Dermis microvascular lymphatic vessel endothelial cell (primary cell): ENCODE measurements around the gene BDKRB2. TPM values are rescaled to one million over a fixed set of nuclear protein-coding genes. Genes with fewer than 3 reads are reported as not detected.
"Not testable (repeated sequence)": the region's sequence is repeated elsewhere in the genome, so short reads cannot be mapped to it uniquely, and the experiment has no call there.

ENCODE experiments used
- DNase-seq, 2 donors: peaks; one replicate each; pipeline versions ENCODE4 v3.0.0 to v3.0.0-alpha.2; 2010; ENCODE audit warnings: low read depth in 2 of 2
- total RNA-seq: library from RNA; depleted of rRNA; stranded (reverse); fragments of >200 nt; gene quantifications from 2 replicates; pipeline ENCODE4 v1.2.1, GENCODE V29; 2014

The BDKRB2 gene
- total RNA-seq, 1 donor from 2014 or later, result 0.26 TPM

DNA sequence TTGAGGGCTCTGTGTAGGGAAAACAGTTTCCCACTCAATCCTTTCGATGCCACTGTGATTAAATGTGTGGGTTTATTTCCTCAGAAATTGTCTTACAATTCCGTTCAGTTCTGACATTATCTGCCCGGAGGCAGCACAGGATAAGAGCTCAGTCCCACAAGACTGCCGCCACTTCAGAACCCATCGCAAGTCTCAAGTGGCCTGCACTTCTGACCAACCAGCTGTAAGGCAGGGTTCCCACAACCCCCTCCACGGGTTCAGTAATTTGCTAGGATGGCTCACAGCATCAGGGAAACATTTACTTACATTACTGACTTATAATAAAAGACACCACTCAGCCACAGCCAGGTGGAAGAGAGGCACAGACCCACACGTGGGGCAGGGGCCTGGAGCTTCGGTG, 17.2 kb downstream of the BDKRB2 start:
- no peak for DNase-seq

DNA sequence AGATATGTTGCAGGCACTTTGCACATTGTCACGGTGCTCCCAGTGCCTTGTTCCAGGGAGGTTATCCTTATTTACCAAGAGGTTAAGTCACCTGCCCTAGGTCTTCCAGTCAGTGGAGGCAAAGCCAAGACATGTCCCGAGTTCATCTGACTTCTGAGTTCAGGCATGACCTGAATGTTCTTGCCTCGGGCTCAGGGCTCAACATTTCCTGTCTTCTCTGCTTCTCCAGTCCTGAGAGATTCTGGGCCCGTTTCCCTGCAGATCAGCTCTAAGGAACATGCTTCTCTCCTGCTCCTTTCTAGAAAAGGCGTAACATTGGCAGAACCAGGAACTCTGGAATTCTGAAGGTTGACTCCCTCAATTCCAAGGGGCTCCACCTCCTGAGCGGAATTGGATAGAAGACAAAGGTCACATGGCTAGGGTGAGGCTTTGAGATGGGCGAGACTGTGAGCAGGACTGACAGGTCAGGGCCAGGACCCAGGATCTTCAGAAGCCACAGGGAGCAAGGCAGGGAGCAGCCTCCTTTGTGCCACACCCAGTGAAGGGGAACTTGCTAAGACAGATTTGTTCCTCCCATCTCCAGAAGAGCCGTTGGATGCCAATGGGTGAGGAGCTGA, 19.9 kb downstream of the BDKRB2 start:
- no peak for DNase-seq

GRCh38 chr14:96225213-96225612, 20.6 kb downstream of the BDKRB2 start:
- DNase-seq, result no peak

- no peak for DNase-seq
Observed at GRCh38 chr14:96225745-96226151, 21.1 kb downstream of the BDKRB2 start.

- no peak for DNase-seq
Observed at GRCh38 chr14:96227428-96227827, 22.8 kb downstream of the BDKRB2 start.

- DNase-seq, result no peak
Observed at GRCh38 chr14:96229315-96229714, 24.7 kb downstream of the BDKRB2 start.

- DNase-seq, result no peak
Observed at GRCh38 chr14:96231056-96231455, 26.4 kb downstream of the BDKRB2 start.

DNA sequence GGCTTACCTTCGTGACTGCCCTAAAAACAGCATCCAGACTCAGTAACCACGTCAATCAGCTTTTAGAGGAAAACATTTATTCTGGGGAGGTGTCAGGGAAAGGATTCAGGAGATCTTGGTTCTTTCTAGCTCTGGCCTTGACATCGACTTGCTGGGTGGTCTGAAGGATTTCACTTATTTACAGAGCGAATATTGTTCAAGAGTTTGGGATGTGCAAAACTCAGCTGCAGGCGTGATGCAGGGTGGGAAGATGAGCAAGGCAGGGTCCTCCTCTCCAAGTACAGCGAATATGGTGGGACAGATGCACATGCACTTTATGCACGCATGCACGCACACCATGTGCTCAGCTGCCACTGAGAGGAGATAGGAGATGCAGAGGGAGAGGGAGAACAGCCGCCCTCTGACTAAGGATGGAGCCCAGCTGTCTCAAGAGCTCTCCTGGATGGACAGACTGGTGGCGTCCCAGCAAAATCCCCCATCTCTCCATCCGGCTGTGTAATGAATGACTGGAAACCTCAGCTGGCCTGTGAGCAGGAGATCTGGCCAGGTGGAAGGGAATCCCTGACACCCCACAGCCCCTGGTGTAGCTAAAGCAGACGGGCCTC, 27.0 kb downstream of the BDKRB2 start:
- no peak for DNase-seq

GRCh38 chr14:96232506-96232905, 27.9 kb downstream of the BDKRB2 start:
- no peak for DNase-seq

DNA sequence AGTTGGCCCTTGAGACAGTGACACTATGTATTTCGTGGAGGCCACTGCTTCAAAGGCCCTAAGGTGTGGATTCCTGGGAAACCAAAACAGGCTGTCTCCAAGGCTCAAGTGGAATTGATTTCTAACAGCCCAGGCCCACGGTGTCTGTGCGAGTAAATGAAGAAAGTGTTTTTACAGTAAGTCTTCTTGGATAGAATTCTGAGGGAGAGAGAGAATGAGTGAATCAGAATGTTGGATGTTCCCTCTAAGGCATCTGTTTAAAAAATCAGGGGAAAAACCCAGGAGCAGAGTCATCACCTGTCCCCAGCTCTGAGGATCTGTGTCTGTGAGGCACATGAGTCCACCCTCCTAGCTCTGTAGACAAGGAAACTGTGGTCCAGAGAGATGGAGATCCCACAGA, 29.0 kb downstream of the BDKRB2 start:
- no peak for DNase-seq

- no peak for DNase-seq
Observed at GRCh38 chr14:96235426-96235825, 30.8 kb downstream of the BDKRB2 start.

- DNase-seq, result no peak
Observed at GRCh38 chr14:96237641-96238040, 33.0 kb downstream of the BDKRB2 start.

DNA sequence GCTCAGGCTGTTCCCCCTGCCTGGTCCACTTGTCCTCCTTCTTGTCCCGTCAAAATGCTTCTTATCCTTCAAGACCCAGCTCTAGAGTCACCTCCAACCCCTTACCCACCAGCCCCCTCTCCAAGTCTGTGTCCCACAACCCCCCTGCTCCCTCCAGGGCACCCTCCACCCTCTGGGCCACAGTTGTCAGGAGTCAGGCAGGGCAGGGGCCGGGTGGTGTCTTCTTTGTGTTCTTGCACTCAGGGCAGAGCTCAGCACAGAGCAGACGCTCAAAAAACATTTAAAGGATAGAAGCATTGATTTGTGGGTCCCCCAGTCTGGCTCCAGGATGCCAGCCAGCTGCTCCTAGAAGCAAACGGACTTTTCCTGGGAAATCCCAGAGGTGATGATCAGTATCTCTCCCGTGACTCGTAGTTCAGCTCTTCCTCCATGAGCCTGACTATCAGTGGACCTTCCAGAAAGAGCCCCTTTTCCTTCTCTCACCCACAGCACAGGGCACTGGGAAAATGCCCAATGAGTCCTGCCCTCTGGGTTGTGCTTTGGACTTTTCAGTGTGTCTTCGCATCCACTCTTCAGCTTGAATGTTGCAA, 34.1 kb downstream of the BDKRB2 start:
- DNase-seq, result no peak

DNA sequence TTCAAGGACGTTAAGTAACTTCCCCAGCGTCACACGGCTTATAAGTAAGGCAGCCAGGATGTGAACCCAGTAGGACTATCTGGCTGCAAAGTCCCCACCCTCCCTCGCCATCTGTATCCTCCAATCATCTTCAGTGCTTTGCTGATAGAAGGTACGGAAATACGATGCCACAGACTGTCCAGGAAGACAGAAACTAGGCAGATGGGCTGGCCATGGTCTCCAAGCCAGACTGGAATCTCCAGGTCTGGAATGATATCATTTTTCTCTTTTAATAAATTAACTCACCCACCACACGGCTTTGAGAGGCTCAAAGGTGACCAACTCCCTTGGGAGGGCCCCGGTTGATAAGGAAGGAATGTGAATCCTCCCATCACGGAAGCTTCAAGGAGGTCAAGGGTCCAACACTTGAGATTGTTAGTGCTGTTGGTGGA, 35.1 kb downstream of the BDKRB2 start:
- no peak for DNase-seq

DNA sequence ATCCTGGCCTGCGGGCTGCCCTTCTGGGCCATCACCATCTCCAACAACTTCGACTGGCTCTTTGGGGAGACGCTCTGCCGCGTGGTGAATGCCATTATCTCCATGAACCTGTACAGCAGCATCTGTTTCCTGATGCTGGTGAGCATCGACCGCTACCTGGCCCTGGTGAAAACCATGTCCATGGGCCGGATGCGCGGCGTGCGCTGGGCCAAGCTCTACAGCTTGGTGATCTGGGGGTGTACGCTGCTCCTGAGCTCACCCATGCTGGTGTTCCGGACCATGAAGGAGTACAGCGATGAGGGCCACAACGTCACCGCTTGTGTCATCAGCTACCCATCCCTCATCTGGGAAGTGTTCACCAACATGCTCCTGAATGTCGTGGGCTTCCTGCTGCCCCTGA, 36.0 kb downstream of the BDKRB2 start:
- no peak for DNase-seq

- DNase-seq, result no peak
Observed at GRCh38 chr14:96242126-96242525, 37.5 kb downstream of the BDKRB2 start.

GRCh38 chr14:96243785-96244184, 39.1 kb downstream of the BDKRB2 start:
- no peak for DNase-seq

DNA sequence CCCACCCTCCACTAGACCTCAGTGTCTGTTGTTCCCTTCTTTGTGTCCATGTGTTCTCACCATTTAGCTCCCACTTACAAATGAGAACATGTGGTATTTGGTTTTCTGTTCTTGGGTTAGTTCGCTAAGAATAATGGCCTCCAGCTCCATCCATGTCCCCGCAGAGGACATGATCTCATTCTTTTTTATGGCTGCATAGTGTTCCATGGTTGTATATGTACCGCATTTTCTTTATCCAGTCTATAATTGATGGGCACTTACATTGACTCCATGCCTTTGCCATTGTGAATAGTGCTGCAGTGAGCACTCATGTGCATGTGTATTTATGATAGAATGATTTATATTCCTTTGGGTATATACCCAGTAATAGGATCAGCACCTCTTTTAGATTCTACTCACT, 40.4 kb downstream of the BDKRB2 start:
- DNase-seq, result not testable (repeated sequence)

DNA sequence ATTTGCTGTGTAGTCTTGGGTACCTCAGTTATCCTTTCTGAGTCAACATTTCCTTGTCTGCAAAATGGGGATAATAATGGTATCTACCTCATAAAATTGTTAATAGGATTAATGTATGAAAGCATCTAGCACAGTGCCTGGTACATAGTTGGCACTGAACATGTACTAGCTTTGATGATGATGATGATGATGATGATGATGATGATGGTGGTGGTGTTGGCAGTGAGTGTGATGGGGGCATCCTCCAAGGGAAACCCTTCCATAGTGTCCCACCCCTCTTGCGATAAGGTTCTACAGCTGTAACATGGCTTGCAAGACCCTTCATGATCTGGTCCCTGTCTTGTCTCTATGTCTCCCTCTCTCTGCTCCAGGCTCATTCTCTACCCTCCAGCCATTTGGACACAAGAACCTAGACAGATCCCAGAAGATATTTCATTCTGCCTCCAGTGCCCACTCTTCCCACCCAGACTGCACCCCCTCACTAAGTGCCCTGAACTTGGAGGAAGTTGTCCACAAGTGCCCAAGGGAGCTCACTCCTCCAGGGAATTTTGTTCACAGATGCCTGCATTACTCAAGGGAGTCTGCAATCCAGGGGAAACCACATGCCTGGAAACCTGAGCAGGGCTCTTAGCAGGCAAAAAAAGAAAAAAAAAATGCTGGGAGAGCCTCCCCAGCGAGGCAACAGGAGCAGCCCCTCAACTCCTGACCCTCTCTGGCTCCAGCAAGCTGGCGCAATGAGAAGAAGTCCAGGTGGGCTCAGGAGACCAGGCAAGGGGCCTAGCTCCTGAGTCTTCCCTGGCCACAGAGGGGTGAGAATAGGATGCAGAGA, 41.3 kb downstream of the BDKRB2 start:
- DNase-seq, result no peak

DNA sequence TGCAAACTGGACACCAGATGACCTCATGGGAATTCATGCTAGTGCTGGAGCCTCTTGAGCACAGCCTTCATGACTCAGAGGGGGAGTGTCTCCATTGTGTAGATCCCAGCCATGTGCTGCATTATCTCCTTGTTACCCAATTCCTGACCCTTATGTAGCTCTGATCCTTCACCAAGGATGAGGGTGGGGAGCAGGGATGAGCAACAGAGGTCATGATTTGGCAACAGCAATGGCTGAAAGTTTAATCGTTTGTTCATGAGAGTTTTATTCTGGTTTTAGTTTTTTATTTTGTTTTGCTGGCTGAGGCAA, 41.9 kb downstream of the BDKRB2 start:
- DNase-seq, result no peak

- DNase-seq, result no peak
Observed at GRCh38 chr14:96247031-96247430, 42.4 kb downstream of the BDKRB2 start.

DNA sequence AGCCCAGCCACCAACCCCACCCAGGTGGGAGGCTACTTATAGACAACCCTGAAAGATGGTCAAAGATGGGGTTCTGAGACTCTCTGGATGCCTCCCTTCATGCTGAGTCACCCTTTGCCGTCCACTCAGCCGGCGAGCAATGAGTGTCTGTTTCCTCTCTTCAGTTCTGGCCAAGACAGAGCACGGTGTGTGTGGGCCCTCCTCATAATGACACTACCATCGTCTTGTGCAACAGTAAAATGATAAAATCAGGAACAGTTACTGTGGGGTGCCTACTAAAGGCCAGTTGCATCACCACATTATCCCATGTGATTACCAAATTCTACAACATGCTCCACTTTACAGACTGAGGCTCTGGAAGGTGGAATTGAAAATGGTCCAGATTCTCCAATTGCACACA, 44.4 kb downstream of the BDKRB2 start:
- DNase-seq, result no peak

GRCh38 chr14:96250485-96250884, 45.8 kb downstream of the BDKRB2 start:
- DNase-seq, result no peak
